GM23338 (cell line): Measurements from ENCODE around the gene MCUR1. TPM values are rescaled to one million over a fixed set of nuclear protein-coding genes. Genes with fewer than 3 reads are reported as not detected.

Experiments
- polyA plus RNA-seq: library from polyadenylated mRNA; unstranded; fragments of >200 nt; fragmentation: Nextera tagmentation; extraction: Ambion mirVana; gene quantifications from 2 replicates; pipeline ENCODE4 v1.2.1, GENCODE V29; 2016
- total RNA-seq: library from RNA; depleted of rRNA; stranded (reverse); fragments of >200 nt; shearing (Covaris generic); gene quantifications from 2 replicates; pipeline ENCODE4 v1.2.3, GENCODE V29; 2014; rRNA removed

The MCUR1 gene
- total and polyA plus RNA-seq, 2 experiments from 2014 or later: 21.0 to 65.3 TPM

Other genes with a start within 250 kb of the MCUR1 start
- 11.8 and 13.1 TPM in 2 replicates for gene SIRT5, start 240.0 kb downstream of the MCUR1 start, total RNA-seq
- 7.4 and 9.8 TPM in 2 replicates for gene SIRT5, start 240.0 kb downstream of the MCUR1 start, polyA plus RNA-seq
- 97.2 and 110 TPM in 2 replicates for gene NOL7, start 199.2 kb downstream of the MCUR1 start, total RNA-seq
- 251 and 253 TPM in 2 replicates for gene NOL7, start 199.2 kb downstream of the MCUR1 start, polyA plus RNA-seq
- gene RANBP9, start 102.7 kb downstream of the MCUR1 start, total RNA-seq: 31.8 and 33.6 TPM in 2 replicates
- 11.9 and 12.1 TPM in 2 replicates for gene RANBP9, start 102.7 kb downstream of the MCUR1 start, polyA plus RNA-seq
- 8.1 and 9.8 TPM in 2 replicates for gene RNF182, start 110.4 kb upstream of the MCUR1 start, total RNA-seq
- 2.4 and 3.2 TPM in 2 replicates for gene RNF182, start 110.4 kb upstream of the MCUR1 start, polyA plus RNA-seq